ENCODE results near the gene WBP2.
A peak's percentile ranks its signal among the peaks of the same experiment; 100 is the strongest.

The WBP2 gene

DNA sequence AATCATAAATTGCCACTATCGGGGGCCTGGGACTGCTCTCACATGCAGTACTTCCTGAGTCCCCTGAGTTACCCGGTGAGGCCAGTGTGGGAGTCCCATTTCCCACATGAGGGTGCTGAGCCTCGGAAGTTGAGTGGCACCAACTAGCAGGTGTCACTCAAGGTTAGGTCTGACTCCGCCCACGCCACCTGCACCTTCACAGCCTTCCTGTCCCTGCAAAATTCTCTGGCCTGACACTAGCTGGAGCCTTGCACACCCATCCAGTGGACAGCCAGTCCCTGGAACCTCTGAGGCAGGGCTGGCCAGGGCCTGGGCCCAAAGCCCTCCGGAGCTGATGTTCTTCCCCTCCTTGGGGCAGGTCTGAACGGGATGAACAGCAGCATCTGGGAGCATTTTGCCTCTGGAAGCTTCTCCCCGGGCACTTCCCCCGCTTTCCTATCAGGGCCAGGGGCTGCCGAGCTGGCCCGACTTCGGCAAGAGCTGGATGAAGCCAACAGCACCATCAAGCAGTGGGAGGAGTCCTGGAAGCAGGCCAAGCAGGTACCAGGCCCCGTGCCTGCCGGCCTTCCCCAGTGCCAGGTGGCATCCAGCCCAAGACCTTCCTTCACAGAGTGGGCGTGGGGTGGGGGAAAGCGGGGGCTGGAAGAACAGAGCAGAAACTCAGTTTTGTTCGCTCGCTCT lies 32.9 kb downstream of the WBP2 start:
- DNase-seq (ENCODE audit: low spot score) = peak; percentile 29
- TF ChIP-seq, protein P1, sequence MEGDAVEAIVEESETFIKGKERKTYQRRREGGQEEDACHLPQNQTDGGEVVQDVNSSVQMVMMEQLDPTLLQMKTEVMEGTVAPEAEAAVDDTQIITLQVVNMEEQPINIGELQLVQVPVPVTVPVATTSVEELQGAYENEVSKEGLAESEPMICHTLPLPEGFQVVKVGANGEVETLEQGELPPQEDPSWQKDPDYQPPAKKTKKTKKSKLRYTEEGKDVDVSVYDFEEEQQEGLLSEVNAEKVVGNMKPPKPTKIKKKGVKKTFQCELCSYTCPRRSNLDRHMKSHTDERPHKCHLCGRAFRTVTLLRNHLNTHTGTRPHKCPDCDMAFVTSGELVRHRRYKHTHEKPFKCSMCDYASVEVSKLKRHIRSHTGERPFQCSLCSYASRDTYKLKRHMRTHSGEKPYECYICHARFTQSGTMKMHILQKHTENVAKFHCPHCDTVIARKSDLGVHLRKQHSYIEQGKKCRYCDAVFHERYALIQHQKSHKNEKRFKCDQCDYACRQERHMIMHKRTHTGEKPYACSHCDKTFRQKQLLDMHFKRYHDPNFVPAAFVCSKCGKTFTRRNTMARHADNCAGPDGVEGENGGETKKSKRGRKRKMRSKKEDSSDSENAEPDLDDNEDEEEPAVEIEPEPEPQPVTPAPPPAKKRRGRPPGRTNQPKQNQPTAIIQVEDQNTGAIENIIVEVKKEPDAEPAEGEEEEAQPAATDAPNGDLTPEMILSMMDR (IDR thresholded peaks at IDR 0.05; ENCODE audit: extremely low read depth, missing control alignments) = no peak

DNA sequence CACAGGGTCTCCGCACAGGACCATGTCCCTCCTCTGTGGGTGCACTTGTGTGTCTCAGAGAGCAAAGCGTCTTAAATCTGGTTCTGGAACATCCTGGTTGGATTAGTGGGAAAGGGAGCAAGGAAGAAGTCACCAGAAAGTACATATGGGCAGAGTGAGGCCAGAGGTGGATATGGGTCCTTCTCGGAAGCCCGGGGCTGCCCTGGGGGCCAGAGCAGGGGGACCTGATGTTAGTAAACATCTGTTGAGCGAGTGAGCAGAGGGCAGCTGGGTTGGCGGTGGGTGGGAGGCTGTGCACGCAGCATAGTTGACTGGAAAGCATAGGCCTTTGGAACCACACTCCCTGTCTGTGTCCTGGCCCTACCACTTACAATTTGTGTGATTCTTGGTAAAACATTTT lies 33.6 kb downstream of the WBP2 start:
- TF ChIP-seq, protein P1 (IDR thresholded peaks at IDR 0.05; ENCODE audit: extremely low read depth, missing control alignments) = no peak
- no peak for DNase-seq (ENCODE audit: low spot score)

DNA sequence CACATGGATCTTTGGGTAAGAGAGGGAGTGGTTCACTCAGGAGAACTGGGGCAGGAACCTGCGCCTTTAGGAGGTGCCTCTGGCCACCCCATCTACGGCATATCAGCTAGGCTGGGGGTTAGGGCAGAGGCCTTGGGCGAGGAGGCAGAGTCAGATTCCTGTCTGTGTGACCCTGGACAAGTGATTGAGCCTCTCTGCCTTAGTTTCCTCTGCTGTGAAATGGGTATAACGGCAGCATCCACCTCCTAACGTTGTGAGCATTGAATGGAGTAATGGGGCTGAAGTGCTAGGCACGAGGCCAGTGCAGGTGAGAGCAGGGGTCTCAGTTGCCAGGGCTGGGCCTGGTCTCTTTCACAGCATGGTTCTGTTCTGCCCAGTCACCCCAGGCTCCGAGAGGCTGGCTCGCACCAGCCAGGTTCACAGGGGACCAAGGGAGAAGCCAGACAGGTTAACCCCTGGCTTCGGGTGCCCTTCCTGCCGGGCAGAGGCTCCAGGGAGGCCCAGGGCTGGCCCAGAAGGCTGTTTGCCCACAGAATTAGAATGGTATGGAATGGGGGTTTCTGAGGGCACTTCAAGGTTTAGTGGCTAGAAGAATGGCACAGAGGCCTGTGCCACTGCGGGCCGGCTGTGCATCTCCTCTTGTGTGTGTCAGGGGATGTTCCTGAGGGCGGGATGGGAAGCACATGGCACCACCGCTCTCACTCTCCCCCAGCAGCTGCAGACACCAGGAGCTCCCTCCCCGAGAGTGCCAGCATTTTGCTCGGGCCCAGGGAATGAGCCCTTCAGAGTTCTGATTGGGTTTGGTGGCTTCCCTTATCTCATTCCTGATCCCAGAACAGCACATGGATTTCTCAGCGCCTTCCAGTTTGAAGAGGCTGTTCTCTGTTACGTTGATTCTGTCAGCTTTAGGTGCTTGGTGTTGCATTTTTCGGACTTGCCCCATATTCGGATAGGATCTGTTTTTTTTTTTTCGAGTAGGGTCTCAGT lies 34.7 kb downstream of the WBP2 start:
- peak; percentile 16 for DNase-seq (ENCODE audit: low spot score)
- TF ChIP-seq, protein P1 (IDR thresholded peaks at IDR 0.05; ENCODE audit: extremely low read depth, missing control alignments) = no peak

DNA sequence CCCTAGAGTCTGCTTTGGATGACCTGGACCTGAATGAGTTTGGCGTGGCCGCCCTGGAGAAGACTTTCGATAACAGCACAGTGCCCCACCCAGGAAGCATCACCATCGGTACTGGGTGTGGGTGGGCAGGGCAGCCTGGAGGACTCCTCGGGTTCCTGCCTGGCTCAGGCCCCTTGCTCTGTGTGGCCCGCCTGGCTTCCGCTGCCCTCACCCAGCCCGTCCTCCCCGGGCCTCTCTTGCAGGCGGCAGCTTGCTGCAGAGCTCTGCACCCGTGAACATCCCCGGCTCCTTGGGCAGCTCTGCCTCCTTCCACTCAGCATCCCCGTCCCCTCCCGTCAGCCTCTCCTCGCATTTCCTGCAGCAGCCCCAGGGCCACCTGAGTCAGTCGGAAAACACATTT lies 35.5 kb downstream of the WBP2 start:
- TF ChIP-seq, protein P1 (IDR thresholded peaks at IDR 0.05; ENCODE audit: extremely low read depth, missing control alignments) = no peak
- DNase-seq (ENCODE audit: low spot score) = no peak

DNA sequence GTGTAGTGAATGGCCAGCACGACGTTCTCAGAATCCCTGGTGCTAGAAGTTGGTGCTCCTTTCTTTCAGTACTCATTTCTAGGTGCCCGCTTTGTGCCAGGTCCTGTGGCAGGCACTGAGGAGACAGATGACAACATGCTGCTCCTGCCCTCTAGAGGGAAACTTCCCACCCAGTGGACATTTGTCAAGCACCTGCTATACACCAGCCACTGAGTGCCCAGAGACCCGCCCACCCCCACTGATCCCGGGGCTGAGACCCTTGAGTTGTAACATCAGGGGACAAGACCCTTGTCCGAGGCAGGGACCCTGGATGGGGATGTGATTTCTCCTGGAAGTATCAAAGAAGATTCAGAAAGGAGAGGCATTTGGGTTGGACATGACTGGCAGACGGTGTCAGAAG lies 36.0 kb downstream of the WBP2 start:
- no peak for DNase-seq (ENCODE audit: low spot score)
- TF ChIP-seq, protein P1 (IDR thresholded peaks at IDR 0.05; ENCODE audit: extremely low read depth, missing control alignments) = no peak

DNA sequence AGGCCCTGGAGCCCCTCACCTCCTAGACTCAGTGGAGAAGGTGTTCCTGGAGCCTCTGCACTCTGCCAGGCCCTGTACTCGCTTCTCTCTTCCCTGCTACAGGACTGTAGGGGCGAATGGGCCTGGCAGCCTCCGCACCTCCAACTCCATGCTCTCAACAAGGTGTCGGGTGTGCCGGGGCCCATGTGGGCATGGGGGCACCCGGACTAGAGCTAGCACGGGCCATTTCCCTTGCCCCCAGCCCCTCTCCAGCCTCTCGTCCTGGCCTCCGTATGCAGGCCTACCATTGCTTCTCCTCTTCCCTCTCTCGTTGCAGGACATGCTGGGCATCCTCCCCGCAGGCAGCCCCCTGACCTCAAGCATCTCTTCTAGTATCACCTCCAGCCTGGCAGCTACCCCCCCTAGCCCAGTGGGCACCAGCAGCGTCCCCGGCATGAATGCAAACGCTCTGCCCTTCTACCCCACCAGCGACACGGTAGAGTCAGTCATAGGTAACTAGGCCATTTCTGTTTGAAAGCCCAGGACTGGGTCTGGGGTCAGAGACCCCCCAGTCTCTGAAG lies 36.7 kb downstream of the WBP2 start:
- DNase-seq (ENCODE audit: low spot score) = no peak
- TF ChIP-seq, protein P1 (IDR thresholded peaks at IDR 0.05; ENCODE audit: extremely low read depth, missing control alignments) = no peak

DNA sequence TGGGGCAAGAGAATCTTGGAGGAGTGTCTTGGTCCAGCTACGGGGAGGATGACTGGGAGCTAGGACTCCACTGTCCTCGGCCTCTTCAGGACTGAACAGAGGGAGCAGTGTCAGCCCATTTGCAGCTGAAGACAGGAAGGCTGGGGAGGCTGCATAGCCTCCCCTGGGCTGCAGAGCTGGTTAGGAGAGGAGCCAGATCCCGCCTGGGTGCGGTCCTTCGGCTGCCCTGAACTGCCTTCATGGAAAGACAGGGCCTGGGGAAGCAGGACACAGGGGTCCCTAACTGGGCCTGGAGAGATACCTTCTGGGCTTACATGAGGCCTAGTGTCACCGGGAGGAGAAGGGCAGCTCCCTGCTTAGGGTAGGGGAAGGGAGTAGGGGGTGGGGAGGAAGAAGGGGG lies 37.6 kb downstream of the WBP2 start:
- TF ChIP-seq, protein P1 (IDR thresholded peaks at IDR 0.05; ENCODE audit: extremely low read depth, missing control alignments) = no peak
- DNase-seq (ENCODE audit: low spot score) = no peak
